Gastroesophageal sphincter (tissue), 4 donors: ENCODE results near the gene FYCO1. TPM values are rescaled to one million over a fixed set of nuclear protein-coding genes. Genes with fewer than 3 reads are reported as not detected.

ENCODE experiments used
- ATAC-seq: fragments of 150-250 bp; one replicate; pipeline ENCODE4 v1.9.1; 2016; ENCODE audit warnings: mild to moderate bottlenecking, moderate library complexity
- H3K27ac ChIP-seq, 4 donors: fragments of 200-600 bp; sonication (generic) in 3 of 4; 1 replicate in 3 of 4; 2 replicates in 1 of 4; pipeline ENCODE4 v1.5.1; 2016 to 2019
- H3K27me3 ChIP-seq: fragments of 200-600 bp; sonication (generic); one replicate; pipeline ENCODE4 v1.5.1; 2019
- H3K36me3 ChIP-seq, 2 donors: fragments of 200-600 bp; sonication (generic); one replicate each; pipeline ENCODE4 v1.5.1; 2019; ENCODE audit warnings: control low read depth in 1 of 2
- H3K4me1 ChIP-seq, 3 donors: fragments of 200-600 bp; sonication (generic); 1 replicate in 2 of 3; 2 replicates in 1 of 3; pipeline ENCODE4 v1.5.1; 2016 to 2019; ENCODE audit warnings: control low read depth in 2 of 3
- H3K4me3 ChIP-seq, 2 donors: fragments of 200-600 bp; sonication (generic); one replicate each; pipeline ENCODE4 v1.5.1; 2019; ENCODE audit warnings: mild to moderate bottlenecking in 1 of 2, moderate library complexity in 1 of 2
- H3K9me3 ChIP-seq, 3 donors: fragments of 200-600 bp; sonication (generic); one replicate each; pipeline ENCODE4 v1.5.1; 2017 to 2019; ENCODE audit warnings: control low read depth in 2 of 3
- EP300 ChIP-seq: sonication (generic); formaldehyde crosslinking; IDR thresholded peaks from one replicate; pipeline ENCODE4 v1.6.1; 2017; ENCODE audit warnings: antibody characterized with exemption, mild to moderate bottlenecking
- POLR2A ChIP-seq, 2 donors: fragments of 450-650 bp; IDR thresholded peaks; one replicate each; pipeline ENCODE4 v1.6.1; 2017; ENCODE audit warnings: antibody characterized with exemption in 2 of 2, mild to moderate bottlenecking in 2 of 2, moderate library complexity in 1 of 2
- POLR2AphosphoS5 ChIP-seq: sonication (generic); formaldehyde crosslinking; IDR thresholded peaks from one replicate; pipeline ENCODE4 v1.6.1; 2017; ENCODE audit warnings: antibody characterized with exemption
- WGBS, 2 donors: methylation state at CpG; one replicate each; pipeline ENCODE4 v1.1.5; 2018; ENCODE audit warnings: low coverage in 1 of 2; 5-methylcytosine and 5-hydroxymethylcytosine counted together
- total RNA-seq, 4 donors: library from RNA; depleted of rRNA; stranded (reverse); fragments of >200 nt; gene quantifications; one replicate each; pipeline ENCODE4 v1.1.0, GENCODE V29; 2016
- TF ChIP-seq, protein P1 (sequence below), 4 experiments: fragments of 200-600 bp in 2 of 4; fragments of 450-650 bp in 2 of 4; sonication (generic) in 1 of 4; IDR thresholded peaks; one replicate each; pipeline ENCODE4 v1.5.1; 2017 to 2019; ENCODE audit warnings: antibody characterized with exemption in 4 of 4, mild to moderate bottlenecking in 2 of 4, moderate library complexity in 2 of 4

The FYCO1 gene
- total RNA-seq, 4 donors from 2014 or later, result 66.8 to 144 (median 97.3) TPM

DNA sequence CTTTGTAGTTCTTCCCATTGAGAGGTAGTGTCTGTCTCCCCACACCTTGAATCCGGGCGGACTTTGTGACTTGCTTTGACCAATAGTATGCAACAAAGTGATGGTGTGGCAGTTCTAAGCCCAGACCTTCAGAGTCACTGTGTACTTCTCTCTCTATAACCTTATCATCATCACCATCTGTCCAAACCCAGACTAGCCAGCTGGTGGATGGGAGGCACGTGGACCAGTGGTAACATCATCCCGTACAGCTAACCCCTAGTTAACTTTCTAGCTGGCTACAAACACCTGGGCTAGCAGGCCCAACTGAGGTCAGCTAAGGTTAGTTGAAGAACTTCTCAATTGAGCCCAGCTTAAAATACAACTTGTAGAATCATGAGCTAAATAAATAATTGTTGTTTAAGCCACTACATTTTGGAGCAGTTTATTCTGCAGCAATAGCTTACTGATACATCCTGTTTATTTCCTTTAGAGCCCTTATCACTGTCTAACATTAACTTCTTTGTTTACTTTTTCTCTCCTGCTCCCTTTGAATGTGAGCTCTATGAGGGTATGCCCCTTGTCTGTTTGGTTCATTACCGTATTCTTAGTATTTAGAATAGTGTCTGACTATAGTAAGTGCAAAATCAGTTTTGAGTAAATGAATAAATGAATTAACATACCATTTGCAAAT is 120.8 kb downstream of the FYCO1 start:
- TF ChIP-seq, protein P1, sequence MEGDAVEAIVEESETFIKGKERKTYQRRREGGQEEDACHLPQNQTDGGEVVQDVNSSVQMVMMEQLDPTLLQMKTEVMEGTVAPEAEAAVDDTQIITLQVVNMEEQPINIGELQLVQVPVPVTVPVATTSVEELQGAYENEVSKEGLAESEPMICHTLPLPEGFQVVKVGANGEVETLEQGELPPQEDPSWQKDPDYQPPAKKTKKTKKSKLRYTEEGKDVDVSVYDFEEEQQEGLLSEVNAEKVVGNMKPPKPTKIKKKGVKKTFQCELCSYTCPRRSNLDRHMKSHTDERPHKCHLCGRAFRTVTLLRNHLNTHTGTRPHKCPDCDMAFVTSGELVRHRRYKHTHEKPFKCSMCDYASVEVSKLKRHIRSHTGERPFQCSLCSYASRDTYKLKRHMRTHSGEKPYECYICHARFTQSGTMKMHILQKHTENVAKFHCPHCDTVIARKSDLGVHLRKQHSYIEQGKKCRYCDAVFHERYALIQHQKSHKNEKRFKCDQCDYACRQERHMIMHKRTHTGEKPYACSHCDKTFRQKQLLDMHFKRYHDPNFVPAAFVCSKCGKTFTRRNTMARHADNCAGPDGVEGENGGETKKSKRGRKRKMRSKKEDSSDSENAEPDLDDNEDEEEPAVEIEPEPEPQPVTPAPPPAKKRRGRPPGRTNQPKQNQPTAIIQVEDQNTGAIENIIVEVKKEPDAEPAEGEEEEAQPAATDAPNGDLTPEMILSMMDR (IDR thresholded peaks at IDR 0.05), result no peak
- TF ChIP-seq POLR2AphosphoS5, result no peak
- no peak for TF ChIP-seq EP300
- TF ChIP-seq POLR2A (IDR thresholded peaks at IDR 0.05), result no peak
- Histone ChIP-seq H3K27ac (no peak overlapping the region), H3K4me1 (no peaks in the 10 kb centered on the region), H3K27me3 (no peaks in the 10 kb centered on the region), H3K36me3 (no peaks in the 10 kb centered on the region), H3K9me3 (no peaks in the 10 kb centered on the region), H3K4me3 (no peak overlapping the region)
- WGBS, 2 donors, result 79 to 92% methylated on average over 3 to 4 of the region's 5 CpGs
- ATAC-seq, result no peak

- H3K4me3 ChIP-seq, result no peak overlapping the region
- no peak for ATAC-seq
- TF ChIP-seq EP300, result no peak
- TF ChIP-seq POLR2A (IDR thresholded peaks at IDR 0.05), result no peak
- no peak for TF ChIP-seq POLR2AphosphoS5
- TF ChIP-seq, protein P1 (IDR thresholded peaks at IDR 0.05), result no peak
- H3K27me3 ChIP-seq, result no peaks in the 10 kb centered on the region
- WGBS, 2 donors, result 92 to 93% methylated on average over 4 of the region's 4 CpGs
- H3K4me1 ChIP-seq, result no peaks in the 10 kb centered on the region
- no peaks in the 10 kb centered on the region for H3K36me3 ChIP-seq
- H3K27ac ChIP-seq, result no peak overlapping the region
- no peaks in the 10 kb centered on the region for H3K9me3 ChIP-seq
Measured at GRCh38 chr3:45873638-45874037, 122.0 kb downstream of the FYCO1 start.

- no peaks in the 10 kb centered on the region for H3K27me3 ChIP-seq
- no peaks in the 10 kb centered on the region for H3K9me3 ChIP-seq
- ATAC-seq, result no peak
- no peaks in the 10 kb centered on the region for H3K4me1 ChIP-seq
- no peaks in the 10 kb centered on the region for H3K36me3 ChIP-seq
- H3K4me3 ChIP-seq, result no peak overlapping the region
- H3K27ac ChIP-seq, result no peak overlapping the region
- TF ChIP-seq, protein P1 (IDR thresholded peaks at IDR 0.05), result no peak
- TF ChIP-seq POLR2AphosphoS5 (no peak), POLR2A (IDR thresholded peaks at IDR 0.05) (no peak), EP300 (no peak)
Measured at GRCh38 chr3:45873036-45873435, 122.6 kb downstream of the FYCO1 start.

GRCh38 chr3:45872569-45872968 is 123.1 kb downstream of the FYCO1 start:
- Histone ChIP-seq H3K27ac (no peak overlapping the region), H3K9me3 (no peaks in the 10 kb centered on the region), H3K36me3 (no peaks in the 10 kb centered on the region), H3K27me3 (no peaks in the 10 kb centered on the region), H3K4me3 (no peak overlapping the region), H3K4me1 (no peaks in the 10 kb centered on the region)
- TF ChIP-seq POLR2AphosphoS5 (no peak), EP300 (no peak), POLR2A (IDR thresholded peaks at IDR 0.05) (no peak)
- TF ChIP-seq, protein P1 (IDR thresholded peaks at IDR 0.05), result no peak
- no peak for ATAC-seq
- WGBS, 2 donors, result 71% methylated on average over 1 of the region's 2 CpGs; no CpG with 5 or more reads in 1 of the 2 donors

DNA sequence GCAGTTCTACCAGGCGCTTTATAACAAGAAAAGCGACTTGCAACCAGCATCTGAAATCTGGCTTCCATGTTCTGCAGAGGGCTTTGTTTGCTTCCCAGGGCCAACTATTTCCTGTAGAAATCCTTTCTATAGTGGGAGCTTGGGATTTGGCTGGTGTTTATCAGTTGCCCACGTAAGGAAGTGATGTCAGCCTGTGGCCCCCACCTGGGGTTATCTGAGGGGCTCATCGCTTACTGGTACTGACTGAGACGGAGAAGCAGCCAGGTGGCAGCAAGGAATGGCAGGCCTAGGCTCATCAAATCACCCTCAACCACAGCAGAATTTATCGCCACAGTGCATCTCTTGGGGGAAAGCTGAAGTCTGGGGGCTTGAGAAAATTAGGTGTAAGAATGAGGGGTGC is 123.8 kb downstream of the FYCO1 start:
- TF ChIP-seq, protein P1 (IDR thresholded peaks at IDR 0.05), result no peak
- no peak for TF ChIP-seq EP300
- no peak for TF ChIP-seq POLR2AphosphoS5
- TF ChIP-seq POLR2A (IDR thresholded peaks at IDR 0.05), result no peak
- no peak overlapping the region for H3K4me3 ChIP-seq
- H3K9me3 ChIP-seq, result no peaks in the 10 kb centered on the region
- no peak for ATAC-seq
- no peak overlapping the region for H3K27ac ChIP-seq
- WGBS, 2 donors, result 73 to 95% methylated on average over 3 of the region's 6 CpGs
- no peaks in the 10 kb centered on the region for H3K27me3 ChIP-seq
- no peaks in the 10 kb centered on the region for H3K4me1 ChIP-seq
- H3K36me3 ChIP-seq, result no peaks in the 10 kb centered on the region
